Measurements from ENCODE around the gene GNAS.

The GNAS gene

GRCh38 chr20:58880994-58881752 is 28.7 kb downstream of the GNAS start:
- no peak for DNase-seq
- ATAC-seq: no peak

GRCh38 chr20:58882704-58883089 is 30.2 kb downstream of the GNAS start:
- DNase-seq (no peak), ATAC-seq (no peak)

GRCh38 chr20:58883241-58883691 is 30.8 kb downstream of the GNAS start:
- ATAC-seq (no peak), DNase-seq (no peak)

- ATAC-seq (no peak), DNase-seq (no peak)
Measured at GRCh38 chr20:58884966-58885365, 32.5 kb downstream of the GNAS start.

- DNase-seq: no peak
- no peak for ATAC-seq
Measured at GRCh38 chr20:58886546-58886945, 34.0 kb downstream of the GNAS start.

GRCh38 chr20:58888103-58888502 is 35.6 kb downstream of the GNAS start:
- DNase-seq: no peak
- ATAC-seq: no peak

GRCh38 chr20:58888521-58889333 is 36.2 kb downstream of the GNAS start:
- ATAC-seq (peak; percentile 50), DNase-seq (peak; percentile 81)

- ATAC-seq: no peak
- no peak for DNase-seq
Measured at GRCh38 chr20:58889334-58889760, 36.8 kb downstream of the GNAS start.

GRCh38 chr20:58889798-58890517 is 37.4 kb downstream of the GNAS start:
- ATAC-seq: peak; percentile 4
- no peak for DNase-seq

- DNase-seq (peak; percentile 82), ATAC-seq (peak; percentile 38)
Measured at GRCh38 chr20:58890518-58891085, 38.1 kb downstream of the GNAS start.

GRCh38 chr20:58891086-58891717 is 38.7 kb downstream of the GNAS start:
- DNase-seq: peak; percentile 81
- peak; percentile 30 for ATAC-seq

- DNase-seq (peak; percentile 46), ATAC-seq (no peak)
Measured at GRCh38 chr20:58891718-58892140, 39.2 kb downstream of the GNAS start.

- ATAC-seq (peak; percentile 25), DNase-seq (peak; percentile 86)
Measured at GRCh38 chr20:58892141-58892931, 39.8 kb downstream of the GNAS start.

GRCh38 chr20:58892932-58893224 is 40.4 kb downstream of the GNAS start:
- no peak for ATAC-seq

GRCh38 chr20:58893355-58894120 is 41.0 kb downstream of the GNAS start:
- ATAC-seq (no peak), DNase-seq (peak; percentile 60)

More at GRCh38 chr20:58892932-58893224, 40.4 kb downstream of the GNAS start:
- no peak for DNase-seq

GRCh38 chr20:58894652-58895447 is 42.3 kb downstream of the GNAS start:
- no peak for ATAC-seq

GRCh38 chr20:58895448-58896180 is 43.1 kb downstream of the GNAS start:
- DNase-seq: no peak
- ATAC-seq: no peak

More at GRCh38 chr20:58894652-58895447, 42.3 kb downstream of the GNAS start:
- DNase-seq: no peak

- ATAC-seq: no peak
- no peak for DNase-seq
Measured at GRCh38 chr20:58896820-58897219, 44.3 kb downstream of the GNAS start.

GRCh38 chr20:58897488-58897887 is 45.0 kb downstream of the GNAS start:
- no peak for ATAC-seq
- no peak for DNase-seq
